Spleen (tissue), 11 donors: ENCODE measurements around the gene DSCAML1. TPM values are rescaled to one million over a fixed set of nuclear protein-coding genes. Genes with fewer than 3 reads are reported as not detected.

Experiments
- DNase-seq: peaks from one replicate; pipeline ENCODE4 v3.0.0-alpha.2; 2020
- H3K27ac ChIP-seq, 8 donors: fragments of 200-600 bp; sonication (generic) in 7 of 8; 1 replicate in 4 of 8; 2 replicates in 4 of 8; pipeline versions ENCODE4 v1.5.0 to v1.8.0; 2016 to 2021; ENCODE audit warnings: inconsistent platforms in 4 of 8, mild to moderate bottlenecking in 4 of 8, moderate library complexity in 1 of 8
- H3K27me3 ChIP-seq, 7 donors: fragments of 200-600 bp; sonication (generic) in 6 of 7; replicated peaks in 1 of 7; 1 replicate in 4 of 7; 2 replicates in 3 of 7; pipeline versions ENCODE4 v1.5.0 to v1.8.0; 2016 to 2021; ENCODE audit warnings: inconsistent platforms in 3 of 7, mild to moderate bottlenecking in 1 of 7
- H3K36me3 ChIP-seq, 6 donors: fragments of 200-600 bp; sonication (generic) in 5 of 6; 1 replicate in 4 of 6; 2 replicates in 2 of 6; pipeline versions ENCODE4 v1.5.0 to v1.8.0; 2016 to 2021; ENCODE audit warnings: inconsistent platforms in 2 of 6
- H3K4me1 ChIP-seq, 6 donors: fragments of 200-600 bp; sonication (generic) in 5 of 6; 1 replicate in 3 of 6; 2 replicates in 3 of 6; pipeline versions ENCODE4 v1.5.0 to v1.8.0; 2016 to 2021; ENCODE audit warnings: inconsistent platforms in 3 of 6
- H3K4me3 ChIP-seq, 8 donors: fragments of 200-600 bp; sonication (generic) in 7 of 8; 1 replicate in 4 of 8; 2 replicates in 4 of 8; pipeline versions ENCODE4 v1.5.0 to v1.8.0; 2016 to 2021; ENCODE audit warnings: inconsistent platforms in 4 of 8, mild to moderate bottlenecking in 4 of 8, moderate library complexity in 2 of 8
- H3K9me3 ChIP-seq, 8 donors: fragments of 200-600 bp; sonication (generic) in 7 of 8; 1 replicate in 4 of 8; 2 replicates in 4 of 8; pipeline versions ENCODE4 v1.5.0 to v1.8.0; 2016 to 2021; ENCODE audit warnings: inconsistent platforms in 4 of 8
- CTCF ChIP-seq, 11 experiments: fragments of 200-600 bp in 7 of 11; fragments of 450-650 bp in 4 of 11; sonication (generic) in 4 of 11; IDR thresholded peaks in 8 of 11; conservative IDR thresholded peaks in 3 of 11; 1 replicate in 7 of 11; 2 replicates in 4 of 11; pipeline versions ENCODE4 v1.4.0 to v1.8.0; 2016 to 2021; ENCODE audit warnings: antibody characterized with exemption in 11 of 11, inconsistent platforms in 4 of 11, mild to moderate bottlenecking in 1 of 11
- POLR2A ChIP-seq, 3 donors: fragments of 450-650 bp; IDR thresholded peaks; one replicate each; pipeline ENCODE4 v1.5.1; 2017; ENCODE audit warnings: antibody characterized with exemption in 3 of 3, mild to moderate bottlenecking in 1 of 3
- POLR2AphosphoS5 ChIP-seq, 3 donors: sonication (generic); formaldehyde crosslinking; IDR thresholded peaks; one replicate each; pipeline ENCODE4 v1.5.1; 2017; ENCODE audit warnings: antibody characterized with exemption in 3 of 3
- WGBS, 5 donors: extraction: QIAGEN DNeasy Blood & Tissue Kit in 3 of 5; methylation state at CpG; one replicate each; pipeline versions ENCODE4 v1.1.5 to v1.1.7; 2013 to 2018; 5-methylcytosine and 5-hydroxymethylcytosine counted together
- intact Hi-C: fragments of 100-400 bp; cut with DNase I; formaldehyde crosslinking; loops from one replicate; pipeline ENCODE4 v1.15.0; 2023; ENCODE audit warnings: low total_unique reads
- polyA plus RNA-seq, 3 donors: library from polyadenylated mRNA; stranded (reverse); fragments of 200-250 nt; gene quantifications; one replicate each; pipeline ENCODE4 v1.2.1, GENCODE V29; 2013
- total RNA-seq, 7 donors: library from RNA; depleted of rRNA in 3 of 7; stranded (reverse); fragments of >200 nt in 3 of 7; fragmentation: NEBNext Ultra II Directional in 4 of 7; extraction: Animal tissue kit (Norgen Biotek cat#: 25700) in 4 of 7; gene quantifications; one replicate each; pipeline versions ENCODE4 v1.1.0 to v1.2.1, GENCODE V29; 2016 to 2021
- donor health status: healthy with polysubstance abuse.
- donor health status: DM: no; HTN: no; CAD: no; lungs with moderate emphysema.
- donor health status: DM: no; HTN: no; CAD: no.
- donor health status: Bipolar disorder and iron deficiency.
- donor health status: healthy.
- donor health status: DM: no; HTN: no; CAD: no.
- donor health status: DM: yes; HTN: yes; CAD: no.

The DSCAML1 gene
- total and polyA plus RNA-seq, 10 donors = 0.07 to 10.7 (median 2.3) TPM

GRCh38 chr11:117818041-117818873, 21.2 kb upstream of the DSCAML1 start:
- WGBS, 5 donors = 48 to 58% (median 52%) methylated on average over 7 to 9 of the region's 9 CpGs
- no peak for DNase-seq
- Histone ChIP-seq H3K36me3 (no peaks in the 10 kb centered on the region), H3K4me3 (no peak overlapping the region), H3K9me3 (no peaks in the 10 kb centered on the region), H3K27ac (peak overlapping the region in 7 of 8 donors; percentile 20 to 91 (median 84)), H3K27me3 (peaks cover 0 to 18% (median 0%) of the 10 kb centered on the region in 7 donors), H3K4me1 (peaks cover 58 to 84% (median 74%) of the 10 kb centered on the region in 6 donors)
- intact Hi-C loops = loop anchor here (5.0 kb wide), 1 partner anchor 391 kb away; no protein-coding TSS in a partner anchor
- peak in 5 of 11 experiments; percentile 19 to 74 (median 68) for TF ChIP-seq CTCF (IDR thresholded peaks at IDR 0.05 in 8 of 11, conservative IDR thresholded peaks at IDR 0.05 in 3 of 11)
- no peak for TF ChIP-seq POLR2AphosphoS5 (IDR thresholded peaks at IDR 0.05)

- peaks cover 0 to 10% (median 0%) of the 10 kb centered on the region in 7 donors for H3K27me3 ChIP-seq
- 12 to 16% (median 14%) methylated on average over 19 of the region's 19 CpGs for WGBS, 5 donors
- intact Hi-C loops = loop anchor here (5.0 kb wide), 1 partner anchor 390 kb away; no protein-coding TSS in a partner anchor
- no peaks in the 10 kb centered on the region for H3K9me3 ChIP-seq
- H3K27ac ChIP-seq = peak overlapping the region; percentile 40 to 91 (median 82)
- DNase-seq = peak; percentile 94
- TF ChIP-seq POLR2A (IDR thresholded peaks at IDR 0.05) (no peak), POLR2AphosphoS5 (IDR thresholded peaks at IDR 0.05) (peak in 2 of 3 donors; percentile 62 to 70), CTCF (IDR thresholded peaks at IDR 0.05 in 8 of 11, conservative IDR thresholded peaks at IDR 0.05 in 3 of 11) (peak; percentile 97 to 100 (median 99))
- no peaks in the 10 kb centered on the region for H3K36me3 ChIP-seq
- H3K4me1 ChIP-seq = peaks cover 52 to 77% (median 66%) of the 10 kb centered on the region in 6 donors
- peak overlapping the region in 1 of 8 donors; percentile 55 for H3K4me3 ChIP-seq
Observed at GRCh38 chr11:117817368-117818040, 20.5 kb upstream of the DSCAML1 start.

GRCh38 chr11:117816846-117817367, 19.9 kb upstream of the DSCAML1 start:
- peaks cover 51 to 71% (median 60%) of the 10 kb centered on the region in 6 donors for H3K4me1 ChIP-seq
- H3K36me3 ChIP-seq = no peaks in the 10 kb centered on the region
- 56 to 66% (median 59%) methylated on average over 4 to 5 of the region's 5 CpGs for WGBS, 5 donors

More at GRCh38 chr11:117816846-117817367, 19.9 kb upstream of the DSCAML1 start:
- intact Hi-C loops = loop anchor here (5.0 kb wide), 1 partner anchor 390 kb away; no protein-coding TSS in a partner anchor
- H3K27ac ChIP-seq = peak overlapping the region; percentile 40 to 91 (median 82)
- H3K9me3 ChIP-seq = no peaks in the 10 kb centered on the region
- H3K27me3 ChIP-seq = peaks cover 0 to 5% (median 0%) of the 10 kb centered on the region in 7 donors
- H3K4me3 ChIP-seq = peak overlapping the region in 1 of 8 donors; percentile 55
- no peak for DNase-seq
- TF ChIP-seq POLR2AphosphoS5 (IDR thresholded peaks at IDR 0.05) (no peak), POLR2A (IDR thresholded peaks at IDR 0.05) (no peak), CTCF (IDR thresholded peaks at IDR 0.05 in 8 of 11, conservative IDR thresholded peaks at IDR 0.05 in 3 of 11) (no peak)
